Neural cell (in vitro differentiated cells): ENCODE measurements around the gene CARD14. TPM values are rescaled to one million over a fixed set of nuclear protein-coding genes. Genes with fewer than 3 reads are reported as not detected.

Experiments
- H2AFZ ChIP-seq: fragments of 200-600, 300-800 bp; sonication (generic), shearing (Covaris generic); 2 replicates; pipeline ENCODE4 v1.6.0; 2014; ENCODE audit warnings: low read depth, mild to moderate bottlenecking, antibody characterized with exemption, low read length, moderate library complexity
- H3F3A ChIP-seq: fragments of 200-600 bp; shearing (Covaris generic); 2 replicates; pipeline ENCODE4 v1.6.1; 2016; ENCODE audit warnings: mild to moderate bottlenecking, moderate library complexity, mixed read lengths, antibody characterized with exemption, low read length; ENCODE audit not compliant: insufficient read depth, poor library complexity, severe bottlenecking
- H3K27ac ChIP-seq: fragments of 200-600, 300-800 bp; sonication (generic), shearing (Covaris generic); 2 replicates; pipeline ENCODE4 v1.5.1; 2014; ENCODE audit warnings: mild to moderate bottlenecking, low read length, moderate library complexity
- H3K27me3 ChIP-seq: fragments of 300-800, 200-600 bp; sonication (generic), shearing (Covaris generic); 2 replicates; pipeline ENCODE4 v1.6.0; 2014; ENCODE audit warnings: mild to moderate bottlenecking, low read depth, low read length, moderate library complexity; ENCODE audit not compliant: insufficient read depth
- H3K36me3 ChIP-seq: fragments of 300-800, 200-600 bp; sonication (generic), shearing (Covaris generic); 2 replicates; pipeline ENCODE4 v1.5.1; 2014; ENCODE audit warnings: mild to moderate bottlenecking, antibody characterized with exemption, low read length, moderate library complexity; ENCODE audit not compliant: insufficient read depth
- H3K4me2 ChIP-seq: fragments of 300-800, 200-600 bp; sonication (generic), shearing (Covaris generic); 2 replicates; pipeline ENCODE4 v1.6.0; 2014; ENCODE audit warnings: mild to moderate bottlenecking, low read length
- H3K4me3 ChIP-seq: fragments of 300-800, 200-600 bp; sonication (generic), shearing (Covaris generic); 2 replicates; pipeline ENCODE4 v1.5.1; 2014; ENCODE audit warnings: mild to moderate bottlenecking, low read length, moderate library complexity
- H3K79me2 ChIP-seq: fragments of 200-600 bp; shearing (Covaris generic); replicated peaks from 2 replicates; pipeline ENCODE4 v1.6.0; 2014; ENCODE audit warnings: mild to moderate bottlenecking, low read length, moderate library complexity; ENCODE audit not compliant: insufficient read depth
- H3K9ac ChIP-seq: fragments of 300-800, 200-600 bp; sonication (generic), shearing (Covaris generic); 2 replicates; pipeline ENCODE4 v1.6.1; 2016; ENCODE audit warnings: mild to moderate bottlenecking, low read length, mixed read lengths
- H3K9me2 ChIP-seq: fragments of 200-600 bp; shearing (Covaris generic); 2 replicates; pipeline ENCODE4 v1.6.1; 2016; ENCODE audit warnings: mild to moderate bottlenecking, low read length, mixed read lengths; ENCODE audit not compliant: insufficient read depth
- H3K9me3 ChIP-seq: fragments of 200-600, 300-800 bp; sonication (generic), shearing (Covaris generic); 2 replicates; pipeline ENCODE4 v1.6.1; 2016; ENCODE audit warnings: mild to moderate bottlenecking, mixed run types, low read length, moderate library complexity, mixed read lengths
- H4K20me1 ChIP-seq: fragments of 200-600 bp; shearing (Covaris generic); 2 replicates; pipeline ENCODE4 v1.6.1; 2016; ENCODE audit warnings: mild to moderate bottlenecking, mixed run types; ENCODE audit not compliant: insufficient read depth
- CTCF ChIP-seq: fragments of 450-650 bp; IDR thresholded peaks from 2 replicates; pipeline ENCODE4 v1.5.1; 2014; ENCODE audit warnings: antibody characterized with exemption, mild to moderate bottlenecking, moderate library complexity; ENCODE audit not compliant: poor library complexity, severe bottlenecking
- EP300 ChIP-seq: fragments of 450-650 bp; conservative IDR thresholded peaks from 2 replicates; pipeline ENCODE4 v1.6.1; 2014; ENCODE audit warnings: antibody characterized with exemption, mild to moderate bottlenecking, moderate library complexity; ENCODE audit not compliant: poor library complexity, severe bottlenecking
- EZH2 ChIP-seq: fragments of 200-600, 300-800 bp; shearing (Covaris generic), sonication (generic); IDR thresholded peaks from 2 replicates; pipeline ENCODE4 v1.6.1; 2014; ENCODE audit warnings: antibody characterized with exemption, low read length, borderline replicate concordance, mild to moderate bottlenecking; ENCODE audit not compliant: insufficient read depth, poor library complexity, severe bottlenecking
- MXI1 ChIP-seq: fragments of 450-650 bp; conservative IDR thresholded peaks from 2 replicates; pipeline ENCODE4 v1.6.1; 2014; ENCODE audit warnings: antibody characterized with exemption, mild to moderate bottlenecking; ENCODE audit not compliant: poor library complexity, severe bottlenecking
- POLR2AphosphoS5 ChIP-seq: IDR thresholded peaks from 2 replicates; pipeline ENCODE4 v1.6.1; 2012
- RAD21 ChIP-seq: fragments of 450-650 bp; conservative IDR thresholded peaks from 2 replicates; pipeline ENCODE4 v1.6.1; 2014; ENCODE audit warnings: antibody characterized with exemption, mild to moderate bottlenecking, moderate library complexity
- REST ChIP-seq: IDR thresholded peaks from 2 replicates; pipeline ENCODE4 v1.6.1; 2012; ENCODE audit warnings: borderline replicate concordance
- SMC3 ChIP-seq: fragments of 450-650 bp; conservative IDR thresholded peaks from 2 replicates; pipeline ENCODE4 v1.6.1; 2014; ENCODE audit warnings: antibody characterized with exemption, mild to moderate bottlenecking, moderate library complexity; ENCODE audit not compliant: poor library complexity
- TAF1 ChIP-seq: IDR thresholded peaks from 2 replicates; pipeline ENCODE4 v1.6.1; 2012; ENCODE audit warnings: low read depth
- polyA plus RNA-seq: library from polyadenylated mRNA; depleted of rRNA; stranded (reverse); fragments of >200 nt; gene quantifications from 2 replicates; pipeline ENCODE4 v1.2.3, GENCODE V29; 2014

CARD14 gene
- polyA plus RNA-seq, 1 donor from 2014 or later, result 0.12 TPM

GRCh38 chr17:80228477-80228876, 58.6 kb downstream of the CARD14 start:
- H3K36me3 ChIP-seq, result no peaks in the 10 kb centered on the region
- H3K4me2 ChIP-seq, result no peak overlapping the region
- H2AFZ ChIP-seq, result no peak overlapping the region
- no peaks in the 10 kb centered on the region for H3K9me3 ChIP-seq
- no peak overlapping the region for H3K9ac ChIP-seq
- no peak overlapping the region for H3K27ac ChIP-seq
- H3K9me2 ChIP-seq, result no peaks in the 10 kb centered on the region
- no peaks in the 10 kb centered on the region for H3K79me2 ChIP-seq
- no peaks in the 10 kb centered on the region for H3F3A ChIP-seq
- H4K20me1 ChIP-seq, result no peaks in the 10 kb centered on the region
- no peak overlapping the region for H3K4me3 ChIP-seq
- H3K27me3 ChIP-seq, result no peaks in the 10 kb centered on the region
- TF ChIP-seq MXI1 (no peak), CTCF (no peak), SMC3 (no peak), TAF1 (no peak), REST (no peak), EZH2 (no peak), POLR2AphosphoS5 (no peak), EP300 (no peak)

- TF ChIP-seq EP300 (no peak), CTCF (no peak), EZH2 (no peak), SMC3 (no peak), MXI1 (no peak), POLR2AphosphoS5 (no peak), REST (no peak), TAF1 (no peak), RAD21 (no peak)
- no peaks in the 10 kb centered on the region for H3K36me3 ChIP-seq
- H3K9ac ChIP-seq, result no peak overlapping the region
Observed at GRCh38 chr17:80229011-80229410, 59.2 kb downstream of the CARD14 start.

More at GRCh38 chr17:80229011-80229410, 59.2 kb downstream of the CARD14 start:
- Histone ChIP-seq H3K27ac (no peak overlapping the region), H3K4me2 (no peak overlapping the region), H3K9me2 (no peaks in the 10 kb centered on the region), H3K27me3 (no peaks in the 10 kb centered on the region), H3K9me3 (no peaks in the 10 kb centered on the region), H3K4me3 (no peak overlapping the region), H3F3A (no peaks in the 10 kb centered on the region), H4K20me1 (no peaks in the 10 kb centered on the region), H3K79me2 (no peaks in the 10 kb centered on the region), H2AFZ (no peak overlapping the region)
